GM08714 (cell line): Measurements from ENCODE around the gene C1QL1.

ENCODE experiments used
- H3K4me3 ChIP-seq: fragments of 200-500 bp; sonication (Bioruptor generic); 2 replicates; pipeline ENCODE4 v1.5.1; 2014; ENCODE audit warnings: mild to moderate bottlenecking, low read length, inconsistent platforms
- ZNF274 ChIP-seq: IDR thresholded peaks from 2 replicates; pipeline ENCODE4 v1.6.1; 2012; ENCODE audit warnings: mild to moderate bottlenecking, low read depth, low read length

C1QL1 gene

GRCh38 chr17:44977814-44978550 is 9.9 kb upstream of the C1QL1 start:
- no peak for TF ChIP-seq ZNF274

DNA sequence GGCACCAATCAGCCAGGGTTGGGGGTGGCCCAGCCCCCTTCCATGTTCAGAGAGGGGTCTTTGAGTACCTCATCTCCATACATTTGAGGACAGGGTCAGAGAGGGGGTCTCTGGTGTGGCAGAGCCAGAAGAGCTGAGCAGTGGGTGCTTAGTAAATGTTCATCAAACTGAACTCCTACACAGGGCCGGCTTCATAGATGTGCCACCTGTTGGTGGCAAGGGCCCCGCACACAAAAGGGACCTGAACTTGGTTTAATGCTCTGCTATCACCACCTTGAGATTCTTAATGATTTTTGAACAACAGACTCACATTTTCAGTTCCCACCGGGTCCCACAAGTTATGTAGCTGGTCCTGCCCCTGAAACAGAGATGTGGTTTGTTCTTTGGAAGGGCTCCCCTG is 9.0 kb upstream of the C1QL1 start:
- no peak for TF ChIP-seq ZNF274
- H3K4me3 ChIP-seq = no peak overlapping the region

More at GRCh38 chr17:44977814-44978550, 9.9 kb upstream of the C1QL1 start:
- no peak overlapping the region for H3K4me3 ChIP-seq

- no peak overlapping the region for H3K4me3 ChIP-seq
- TF ChIP-seq ZNF274 = no peak
These were observed 8.1 kb upstream of the C1QL1 start for GRCh38 chr17:44976206-44976605.

DNA sequence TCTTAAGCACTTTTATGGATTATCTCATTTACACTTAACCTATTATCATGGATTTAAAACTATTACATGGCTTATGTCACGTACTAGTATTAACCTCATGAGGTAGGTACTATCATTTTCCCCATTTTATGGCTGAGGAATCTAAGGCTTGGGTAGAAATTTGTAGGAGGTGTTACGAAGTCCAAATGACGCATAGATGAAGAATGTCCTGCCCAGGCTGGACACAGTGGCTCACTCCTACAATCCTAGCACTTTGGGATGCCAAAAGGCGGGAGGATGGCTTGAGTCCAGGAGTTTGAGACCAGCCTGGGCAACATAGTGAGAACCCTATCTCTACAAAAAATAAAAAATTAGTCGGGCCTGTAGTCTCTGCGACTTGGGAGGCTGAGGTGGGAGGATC is 4.8 kb upstream of the C1QL1 start:
- H3K4me3 ChIP-seq = no peak overlapping the region
- TF ChIP-seq ZNF274 = no peak

GRCh38 chr17:44971776-44972483 is 3.8 kb upstream of the C1QL1 start:
- H3K4me3 ChIP-seq = no peak overlapping the region

GRCh38 chr17:44970136-44970741 is 2.1 kb upstream of the C1QL1 start:
- no peak for TF ChIP-seq ZNF274
- H3K4me3 ChIP-seq = peak overlapping the region; percentile 27; the same call in 1 of the 2 replicates

More at GRCh38 chr17:44971776-44972483, 3.8 kb upstream of the C1QL1 start:
- no peak for TF ChIP-seq ZNF274

GRCh38 chr17:44969144-44969780 is 1.2 kb upstream of the C1QL1 start:
- no peak for TF ChIP-seq ZNF274

GRCh38 chr17:44967907-44968224 is 237 bp downstream of the C1QL1 start:
- no peak overlapping the region; the same call in 1 of the 2 replicates for H3K4me3 ChIP-seq

More at GRCh38 chr17:44969144-44969780, 1.2 kb upstream of the C1QL1 start:
- H3K4me3 ChIP-seq = no peak overlapping the region

GRCh38 chr17:44967026-44967906 is 837 bp downstream of the C1QL1 start:
- no peak for TF ChIP-seq ZNF274
- no peak overlapping the region; the same call in 1 of the 2 replicates for H3K4me3 ChIP-seq

More at GRCh38 chr17:44967907-44968224, 237 bp downstream of the C1QL1 start:
- no peak for TF ChIP-seq ZNF274

DNA sequence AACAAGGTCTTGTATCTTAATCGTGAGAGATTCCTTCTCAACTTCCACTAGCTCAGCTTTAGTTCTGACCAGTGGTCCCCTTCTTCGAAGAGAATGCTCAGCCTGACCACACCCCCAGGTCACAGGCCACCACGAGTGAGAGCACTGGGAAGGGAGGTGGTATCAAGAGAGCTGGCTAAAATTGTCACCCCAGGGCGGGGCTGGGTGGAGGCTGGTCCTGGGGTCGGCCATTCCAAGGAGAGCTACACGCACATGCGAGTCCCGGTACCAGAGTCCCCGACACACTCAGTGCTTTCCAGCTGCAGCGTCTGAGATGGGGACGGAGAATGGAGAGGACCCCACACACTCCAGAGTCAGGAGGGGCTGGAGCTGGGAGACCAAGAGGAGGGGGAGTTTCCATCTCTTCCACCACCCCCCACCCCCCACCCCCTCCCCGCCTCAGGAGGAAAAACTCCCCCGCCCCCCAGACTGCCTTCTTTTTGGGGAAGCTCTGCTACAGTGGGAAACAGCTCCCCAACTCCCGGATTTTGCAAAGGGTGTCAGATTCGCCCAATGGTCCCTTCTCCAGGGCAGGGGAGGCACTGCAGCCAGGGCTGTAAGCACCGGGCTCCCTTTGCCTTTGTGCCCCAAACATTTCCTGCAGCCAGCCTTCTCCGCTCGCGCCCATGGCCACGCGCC is 1.6 kb downstream of the C1QL1 start:
- TF ChIP-seq ZNF274 = no peak
- H3K4me3 ChIP-seq = no peak overlapping the region

GRCh38 chr17:44965481-44966234 is 2.4 kb downstream of the C1QL1 start:
- no peak overlapping the region for H3K4me3 ChIP-seq
- no peak for TF ChIP-seq ZNF274

DNA sequence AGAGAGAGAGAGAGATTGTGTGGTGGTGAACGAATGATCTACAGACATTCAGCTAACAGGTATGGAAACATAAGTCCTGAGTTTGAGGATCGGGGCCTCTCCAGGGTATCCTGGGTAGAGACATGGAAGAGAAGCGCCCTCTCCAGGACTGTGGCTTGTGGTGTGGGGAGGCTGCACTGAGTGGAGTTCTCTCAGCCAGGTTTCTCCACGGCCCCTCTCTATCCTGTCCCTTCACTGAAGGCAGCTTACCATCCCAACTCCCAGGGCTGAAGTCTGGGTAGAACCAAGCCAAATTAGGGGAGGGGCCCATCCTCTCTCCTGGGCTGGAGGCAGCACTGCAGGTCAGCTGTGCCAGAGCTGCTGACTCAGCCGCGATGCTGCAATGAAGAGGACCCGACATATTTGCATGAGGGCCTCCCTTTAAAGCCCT is 6.2 kb downstream of the C1QL1 start:
- no peak for TF ChIP-seq ZNF274
- no peak overlapping the region for H3K4me3 ChIP-seq
